Caco-2 (cell line): Measurements from ENCODE around the gene AMER1. TPM values are rescaled to one million over a fixed set of nuclear protein-coding genes. Genes with fewer than 3 reads are reported as not detected.

Experiments used
- Bru-seq: library from RNA; stranded (reverse); fragments of 400-500 nt; gene quantifications from one replicate; lab custom pipeline; 2021; lab: Mats Ljungman, UMichigan
- BruChase-seq, 2 experiments: library from RNA; stranded (reverse); fragments of 400-500 nt; gene quantifications; one replicate each; lab custom pipeline; 2021; lab: Mats Ljungman, UMichigan
- BruUV-seq: library from RNA; stranded (reverse); fragments of 400-500 nt; replicated peaks from 2 replicates; lab custom pipeline; 2021; lab: Mats Ljungman, UMichigan
- CTCF ChIA-PET: fragments of 300-600 bp; sonication (Branson Sonifier 250); formaldehyde crosslinking; loops from one replicate; lab custom pipeline; 2022; ENCODE audit warnings: antibody characterized with exemption; lab: Charles Lee
- POLR2A ChIA-PET: fragments of 300-600 bp; sonication (Branson Sonifier 250); formaldehyde crosslinking; loops from one replicate; lab custom pipeline; 2022; ENCODE audit warnings: antibody characterized with exemption; lab: Charles Lee
- DNase-seq, 2 experiments: peaks; one replicate each; pipeline versions ENCODE4 v3.0.0 to v3.0.0-alpha.2; 2020 to 2022
- H3K27me3 ChIP-seq: replicated peaks from 2 replicates; pipeline ENCODE4 v1.6.0; 2011; ENCODE audit warnings: low read length; ENCODE audit not compliant: control insufficient read depth, insufficient read depth
- H3K36me3 ChIP-seq: 2 replicates; pipeline ENCODE4 v1.5.1; 2011; ENCODE audit warnings: low read length; ENCODE audit not compliant: control insufficient read depth, insufficient read depth
- H3K4me1 ChIP-seq: fragments of 250-450 bp; sonication (Bioruptor Pico); 2 replicates; pipeline ENCODE4 v1.5.1; 2020; ENCODE audit warnings: mild to moderate bottlenecking
- H3K4me3 ChIP-seq: 2 replicates; pipeline ENCODE4 v1.5.1; 2011; ENCODE audit warnings: low read depth, mild to moderate bottlenecking, control low read depth, low read length
- H3K9me3 ChIP-seq: fragments of 250-450 bp; sonication (Bioruptor Pico); 2 replicates; pipeline ENCODE4 v1.5.1; 2020; ENCODE audit warnings: mild to moderate bottlenecking, moderate library complexity
- H3K27ac Mint-ChIP-seq: one replicate; pipeline ENCODE4 v1.8.0; 2022; ENCODE audit warnings: mixed read lengths; ENCODE audit not compliant: unreplicated experiment
- H3K27me3 Mint-ChIP-seq: one replicate; pipeline ENCODE4 v1.8.0; 2022; ENCODE audit warnings: mixed read lengths; ENCODE audit not compliant: insufficient read depth, unreplicated experiment
- H3K36me3 Mint-ChIP-seq: one replicate; pipeline ENCODE4 v1.8.0; 2022; ENCODE audit warnings: mild to moderate bottlenecking, mixed read lengths; ENCODE audit not compliant: insufficient read depth, unreplicated experiment
- H3K4me1 Mint-ChIP-seq: one replicate; pipeline ENCODE4 v1.8.0; 2022; ENCODE audit warnings: low read depth, mixed read lengths; ENCODE audit not compliant: unreplicated experiment
- H3K4me3 Mint-ChIP-seq: one replicate; pipeline ENCODE4 v1.8.0; 2022; ENCODE audit warnings: mild to moderate bottlenecking, moderate library complexity, mixed read lengths; ENCODE audit not compliant: unreplicated experiment
- H3K9me3 Mint-ChIP-seq: one replicate; pipeline ENCODE4 v1.8.0; 2022; ENCODE audit warnings: mixed read lengths; ENCODE audit not compliant: unreplicated experiment
- intact Hi-C: fragments of 100-400 bp; cut with micrococcal nuclease; formaldehyde crosslinking; loops from one replicate; pipeline ENCODE4 v1.10.0; 2022; ENCODE audit not compliant: unreplicated experiment
- long read RNA-seq: library from polyadenylated mRNA; stranded (forward); transcript quantifications from one replicate; pipeline ENCODE4 v2.0.0, GENCODE V29; 2022
- total RNA-seq: library from RNA; stranded (reverse); gene quantifications from 2 replicates; pipeline ENCODE4 v1.2.3, GENCODE V29; 2022
- TF ChIP-seq, protein P1 (sequence below), 2 experiments: fragments of 200-600 bp in 1 of 2; IDR thresholded peaks; 1 replicate in 1 of 2; 2 replicates in 1 of 2; pipeline versions ENCODE4 v1.5.1 to v1.8.0; 2011 to 2022; ENCODE audit warnings: antibody characterized with exemption in 1 of 2, control low read depth in 1 of 2, inconsistent platforms in 1 of 2, low read depth in 1 of 2, low read length in 1 of 2, mild to moderate bottlenecking in 1 of 2, moderate library complexity in 1 of 2; ENCODE audit not compliant: insufficient read depth in 1 of 2, severe bottlenecking in 1 of 2, unreplicated experiment in 1 of 2

AMER1 gene
- total RNA-seq (11.0 and 11.8 TPM in 2 replicates), Bru-seq, nascent RNA (percentile 66 among the genes with signal in this experiment), BruChase-seq, experiment 1, labeled RNA remaining after a 2-hour chase (percentile 82 among the genes with signal in this experiment), BruChase-seq, experiment 2, labeled RNA remaining after a 6-hour chase (percentile 76 among the genes with signal in this experiment)
- long read RNA-seq, partial matches to known transcripts = 0 of 2 reads
- long read RNA-seq, other reads (novel, unspliced or antisense) = 2 of 2 reads

DNA sequence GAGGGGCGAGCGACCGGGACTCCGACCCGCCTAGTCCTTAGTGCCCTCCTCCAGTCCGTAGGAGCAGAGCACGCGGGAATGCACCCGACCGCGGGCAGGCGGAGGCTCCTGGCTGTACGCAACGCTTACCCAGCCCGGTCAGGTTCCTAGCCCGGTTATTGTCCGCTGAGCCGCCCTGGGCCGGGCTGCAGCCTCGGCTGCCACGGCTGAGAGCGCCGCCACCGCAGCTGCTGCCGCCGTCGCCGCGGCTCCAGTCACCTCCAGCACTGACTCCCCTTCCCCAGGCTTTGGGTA is at the start of gene AMER1:
Gene AMER1, minus strand, starts transcription at position 268 of the 294 bp plus-strand sequence. CDS start 12,422 bp downstream, outside the sequence.
- Mint-ChIP-seq H3K9me3 (no peaks in the 10 kb centered on the region), H3K27ac (peak within 1 kb of the TSS; percentile 79), H3K4me1 (no peaks in the 10 kb centered on the region), H3K36me3 (no peaks in the 10 kb centered on the region), H3K27me3 (no peaks in the 10 kb centered on the region), H3K4me3 (peak within 1 kb of the TSS; percentile 76)
- peak within 1 kb of the TSS; percentile 52 for H3K4me3 ChIP-seq
- ChIA-PET CTCF (interaction anchor here (0.6 to 2.7 kb wide), 3 partner anchors 17 to 1201 kb away, joined by 3 to 12 read pairs (median 6); no protein-coding TSS in a partner anchor), POLR2A (interaction anchor here (1.5 kb wide), 1 partner anchor 17 kb away, joined by 7 read pairs; no protein-coding TSS in a partner anchor)
- H3K4me1 ChIP-seq = no peaks in the 10 kb centered on the region
- H3K36me3 ChIP-seq = no peaks in the 10 kb centered on the region
- H3K9me3 ChIP-seq = no peaks in the 10 kb centered on the region
- no TSS peak for BruUV-seq
- no peaks in the 10 kb centered on the region for H3K27me3 ChIP-seq
- TF ChIP-seq, protein P1, sequence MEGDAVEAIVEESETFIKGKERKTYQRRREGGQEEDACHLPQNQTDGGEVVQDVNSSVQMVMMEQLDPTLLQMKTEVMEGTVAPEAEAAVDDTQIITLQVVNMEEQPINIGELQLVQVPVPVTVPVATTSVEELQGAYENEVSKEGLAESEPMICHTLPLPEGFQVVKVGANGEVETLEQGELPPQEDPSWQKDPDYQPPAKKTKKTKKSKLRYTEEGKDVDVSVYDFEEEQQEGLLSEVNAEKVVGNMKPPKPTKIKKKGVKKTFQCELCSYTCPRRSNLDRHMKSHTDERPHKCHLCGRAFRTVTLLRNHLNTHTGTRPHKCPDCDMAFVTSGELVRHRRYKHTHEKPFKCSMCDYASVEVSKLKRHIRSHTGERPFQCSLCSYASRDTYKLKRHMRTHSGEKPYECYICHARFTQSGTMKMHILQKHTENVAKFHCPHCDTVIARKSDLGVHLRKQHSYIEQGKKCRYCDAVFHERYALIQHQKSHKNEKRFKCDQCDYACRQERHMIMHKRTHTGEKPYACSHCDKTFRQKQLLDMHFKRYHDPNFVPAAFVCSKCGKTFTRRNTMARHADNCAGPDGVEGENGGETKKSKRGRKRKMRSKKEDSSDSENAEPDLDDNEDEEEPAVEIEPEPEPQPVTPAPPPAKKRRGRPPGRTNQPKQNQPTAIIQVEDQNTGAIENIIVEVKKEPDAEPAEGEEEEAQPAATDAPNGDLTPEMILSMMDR (IDR thresholded peaks at IDR 0.05; ENCODE audit: insufficient read depth in 1 of 2, low read depth in 1 of 2, low read length in 1 of 2, severe bottlenecking in 1 of 2, unreplicated experiment in 1 of 2) = no peak
- no peak for DNase-seq
- intact Hi-C loops = loop anchor here (1.0 to 10.0 kb wide), 3 partner anchors 33 to 451 kb away; a partner anchor contains a TSS

DNA sequence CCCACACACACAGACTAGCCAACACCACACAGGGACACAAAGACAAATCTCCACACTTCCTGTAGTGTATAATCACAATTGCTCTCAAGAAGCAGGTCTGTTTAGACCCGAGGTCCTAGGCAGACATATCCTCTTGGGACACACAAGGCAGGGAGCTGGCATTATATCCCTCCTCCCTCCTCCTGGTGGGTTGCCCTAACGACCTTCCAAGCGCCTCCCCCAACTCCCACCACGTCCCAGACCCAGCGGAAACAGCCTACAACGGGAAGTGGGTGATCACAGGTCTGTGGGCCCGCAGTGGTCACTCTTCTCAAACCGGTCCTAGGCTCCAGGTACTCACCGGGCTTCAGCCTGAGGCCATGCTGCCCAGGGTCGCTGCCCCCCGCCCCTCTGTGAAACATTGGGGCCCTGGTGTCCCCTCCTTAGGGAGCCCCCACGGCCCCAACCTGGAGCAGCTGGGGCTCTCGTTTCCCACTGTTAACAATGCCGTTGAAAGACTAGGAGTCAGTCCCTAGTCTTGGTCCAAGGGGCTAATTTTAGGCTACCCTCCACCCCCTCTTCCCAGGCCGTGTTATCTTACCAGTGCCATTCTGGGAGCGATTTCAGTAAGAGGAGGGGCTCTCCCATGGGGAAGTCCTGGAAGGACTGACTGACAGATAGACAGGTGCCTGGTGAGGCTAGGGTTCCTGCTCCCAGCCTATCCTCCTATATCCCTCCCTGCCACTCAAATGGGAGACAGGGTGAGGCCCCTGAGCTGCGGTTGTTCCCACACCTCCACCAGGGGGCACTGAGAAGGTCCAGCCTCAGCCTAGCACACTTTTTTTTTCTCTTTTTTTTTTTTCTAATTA is 24.8 kb upstream of the AMER1 start, which contains the start of gene ASB12:
Gene ASB12, minus strand, starts transcription at position 485 of the 848 bp plus-strand sequence. CDS start 4,957 bp downstream, outside the sequence.
- Mint-ChIP-seq H3K27ac (no peak within 1 kb of the TSS), H3K4me3 (no peak within 1 kb of the TSS), H3K27me3 (peaks cover 2% of the 10 kb centered on the region), H3K36me3 (no peaks in the 10 kb centered on the region), H3K9me3 (no peaks in the 10 kb centered on the region), H3K4me1 (no peaks in the 10 kb centered on the region)
- intact Hi-C loops = no loop called here
- CTCF ChIA-PET = no interaction called here
- DNase-seq = no peak
- Histone ChIP-seq H3K4me3 (no peak within 1 kb of the TSS), H3K4me1 (no peaks in the 10 kb centered on the region), H3K36me3 (no peaks in the 10 kb centered on the region), H3K27me3 (no peaks in the 10 kb centered on the region), H3K9me3 (no peaks in the 10 kb centered on the region)
- no TSS peak for BruUV-seq
- TF ChIP-seq, protein P1 (IDR thresholded peaks at IDR 0.05; ENCODE audit: insufficient read depth in 1 of 2, low read depth in 1 of 2, low read length in 1 of 2, severe bottlenecking in 1 of 2, unreplicated experiment in 1 of 2) = no peak
- POLR2A ChIA-PET = no interaction called here

DNA sequence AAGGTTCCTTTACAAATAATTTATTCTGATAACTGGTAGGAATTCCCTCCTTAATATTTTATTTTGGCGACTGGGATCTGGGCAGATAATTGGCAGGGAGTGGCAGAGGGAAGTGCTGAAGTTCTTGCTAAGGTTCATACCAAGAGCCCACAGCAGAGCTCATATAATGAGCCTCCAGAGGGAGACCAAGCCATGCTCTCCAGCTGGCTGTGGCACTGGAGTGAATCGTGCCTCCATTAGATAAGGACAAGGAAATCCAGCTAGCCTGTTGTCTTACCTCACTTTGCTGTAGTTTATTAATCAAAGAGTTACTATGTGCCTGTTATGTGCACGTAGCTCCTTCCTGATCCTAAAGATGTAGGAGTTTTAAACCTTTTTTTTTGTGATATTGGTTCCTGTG is 23.6 kb upstream of the AMER1 start:
- Histone ChIP-seq H3K4me3 (no peak overlapping the region), H3K27me3 (no peaks in the 10 kb centered on the region), H3K9me3 (no peaks in the 10 kb centered on the region), H3K36me3 (no peaks in the 10 kb centered on the region), H3K4me1 (no peaks in the 10 kb centered on the region)
- Mint-ChIP-seq H3K9me3 (no peaks in the 10 kb centered on the region), H3K27ac (no peak overlapping the region), H3K4me3 (no peak overlapping the region), H3K36me3 (no peaks in the 10 kb centered on the region), H3K4me1 (no peaks in the 10 kb centered on the region), H3K27me3 (peaks cover 2% of the 10 kb centered on the region)
- CTCF ChIA-PET = interaction anchor here (0.6 kb wide), 1 partner anchor 795 kb away, joined by 3 read pairs; no protein-coding TSS in a partner anchor
- intact Hi-C loops = loop anchor here (5.0 kb wide), 1 partner anchor 137 kb away; no protein-coding TSS in a partner anchor
- TF ChIP-seq, protein P1 (IDR thresholded peaks at IDR 0.05; ENCODE audit: insufficient read depth in 1 of 2, low read depth in 1 of 2, low read length in 1 of 2, severe bottlenecking in 1 of 2, unreplicated experiment in 1 of 2) = no peak
- DNase-seq = peak; percentile 4 to 32
- no TSS peak for BruUV-seq
- POLR2A ChIA-PET = no interaction called here
